SU-DHL-6 (cell line): ENCODE results near the gene KIN.

ENCODE experiments used
- CTCF ChIP-seq: fragments of 200-600 bp; sonication (generic); IDR thresholded peaks from one replicate; pipeline ENCODE4 v1.5.1; 2017; ENCODE audit warnings: antibody characterized with exemption, mild to moderate bottlenecking, low read length, moderate library complexity; ENCODE audit not compliant: insufficient read depth, poor library complexity, severe bottlenecking
- EZH2phosphoT487 ChIP-seq: fragments of 200-600 bp; sonication (generic), shearing (Covaris generic); conservative IDR thresholded peaks from 2 replicates; pipeline ENCODE4 v1.6.1; 2018; ENCODE audit warnings: mild to moderate bottlenecking, antibody characterized with exemption, low read length, moderate library complexity, mixed read lengths

DNA sequence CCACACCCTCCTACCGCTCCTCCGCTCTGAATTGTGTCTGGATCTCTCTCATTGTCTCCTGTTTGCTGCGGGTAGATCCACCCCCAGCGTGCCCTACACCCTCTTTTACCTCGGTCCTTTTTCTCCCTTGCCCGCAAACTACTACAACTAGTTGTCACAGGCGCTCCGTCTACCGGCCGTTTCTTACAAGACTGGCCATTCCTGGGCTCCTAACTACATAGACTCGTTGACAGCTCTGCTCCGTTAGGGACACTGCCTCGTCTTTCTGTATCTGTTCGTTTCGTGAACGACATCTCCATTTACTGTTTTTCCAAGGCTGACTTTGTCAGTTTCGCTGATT, 31.3 kb upstream of the KIN start:
- no peak for TF ChIP-seq CTCF
- no peak for TF ChIP-seq EZH2phosphoT487
